HG02588 (cell line): Measurements from ENCODE around the gene CRYBG2.
"Not testable (repeated sequence)": the region's sequence is repeated elsewhere in the genome, so short reads cannot be mapped to it uniquely, and the experiment has no call there.

Experiments
- ATAC-seq: cut with Tn5 transposase; IDR thresholded peaks from one replicate; pipeline ENCODE4 v1.9.1; 2021; ENCODE audit warnings: mild to moderate bottlenecking, moderate library complexity; ENCODE audit not compliant: unreplicated experiment

The CRYBG2 gene

DNA sequence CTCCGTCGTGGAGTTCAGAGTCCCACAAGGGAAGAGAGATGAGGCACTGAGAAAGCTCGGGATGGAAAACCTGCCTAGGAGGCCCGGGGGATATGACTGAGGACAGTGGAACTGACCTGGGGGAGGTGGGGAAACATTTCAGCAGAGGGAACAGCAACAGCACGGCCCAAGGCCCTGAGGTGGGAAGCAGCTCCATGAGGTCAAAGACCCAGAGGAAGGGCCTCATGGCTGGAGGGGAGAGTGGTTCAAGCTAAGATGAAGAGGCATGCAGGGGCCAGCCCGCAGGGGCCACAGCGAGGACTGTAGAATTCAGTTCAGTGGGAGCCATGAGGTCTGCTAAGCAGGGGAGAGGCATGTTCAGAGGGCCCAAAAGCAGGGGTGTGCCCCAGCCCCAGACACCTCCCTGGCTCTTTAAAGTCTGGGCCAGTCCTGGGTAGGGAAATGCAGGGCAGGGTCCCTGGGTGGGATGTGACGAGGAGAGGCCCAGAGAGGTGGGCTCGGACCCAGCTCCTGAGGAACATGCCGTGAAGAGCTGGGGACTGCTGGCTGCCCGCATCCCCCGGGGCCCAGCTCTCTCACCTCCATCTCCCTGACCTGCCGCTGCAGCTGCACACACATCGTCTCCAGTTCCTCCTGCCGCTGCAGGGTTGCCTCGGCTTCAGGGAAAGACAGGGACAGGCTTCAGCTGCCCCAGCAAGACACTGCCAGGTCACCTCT lies 57.4 kb downstream of the CRYBG2 start:
- ATAC-seq, result no peak

DNA sequence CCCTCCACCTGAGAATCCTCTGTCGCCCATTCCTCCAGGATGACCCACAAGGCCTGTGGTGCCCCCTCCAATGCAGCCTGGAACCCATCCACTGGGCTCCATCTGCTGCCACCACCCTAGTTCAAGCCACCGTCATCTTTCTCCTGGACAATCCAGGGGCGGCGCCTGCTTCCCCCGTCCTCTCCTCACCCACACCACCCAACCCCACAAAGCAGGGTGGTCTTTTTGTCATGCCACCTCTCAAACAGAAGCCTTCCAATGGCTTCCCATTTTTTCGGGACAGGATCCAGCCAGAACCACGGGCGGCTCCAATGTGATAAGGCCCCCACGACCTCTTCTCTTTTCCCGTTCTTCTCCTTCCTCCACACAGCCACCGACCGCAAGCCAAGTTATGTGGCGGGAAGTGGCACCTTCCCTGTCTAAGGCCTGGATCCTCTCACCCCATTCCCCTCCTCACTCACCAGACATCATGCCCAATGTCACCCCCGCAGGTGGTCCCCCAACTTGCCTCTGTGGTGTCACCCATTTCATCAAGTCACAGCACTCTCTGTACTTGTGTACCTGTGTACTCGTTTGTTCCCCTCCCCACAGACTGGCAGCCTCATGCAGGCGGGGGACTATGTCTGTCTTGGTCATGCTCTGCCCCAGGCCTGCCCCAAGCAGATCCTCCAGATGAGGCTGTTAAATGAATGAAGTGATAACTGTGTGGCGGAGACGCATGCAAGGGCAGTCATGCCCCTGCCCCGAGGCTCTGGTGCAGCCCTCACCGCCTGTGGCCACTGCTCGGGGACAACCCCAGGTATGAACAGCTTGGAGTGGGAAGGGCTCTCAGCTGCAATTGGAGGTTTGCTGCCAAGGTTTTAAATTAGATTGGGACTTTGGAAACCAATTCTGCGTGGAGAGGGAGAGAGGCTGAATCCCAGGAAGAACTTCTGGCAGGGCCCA lies 58.5 kb downstream of the CRYBG2 start:
- ATAC-seq, result no peak

DNA sequence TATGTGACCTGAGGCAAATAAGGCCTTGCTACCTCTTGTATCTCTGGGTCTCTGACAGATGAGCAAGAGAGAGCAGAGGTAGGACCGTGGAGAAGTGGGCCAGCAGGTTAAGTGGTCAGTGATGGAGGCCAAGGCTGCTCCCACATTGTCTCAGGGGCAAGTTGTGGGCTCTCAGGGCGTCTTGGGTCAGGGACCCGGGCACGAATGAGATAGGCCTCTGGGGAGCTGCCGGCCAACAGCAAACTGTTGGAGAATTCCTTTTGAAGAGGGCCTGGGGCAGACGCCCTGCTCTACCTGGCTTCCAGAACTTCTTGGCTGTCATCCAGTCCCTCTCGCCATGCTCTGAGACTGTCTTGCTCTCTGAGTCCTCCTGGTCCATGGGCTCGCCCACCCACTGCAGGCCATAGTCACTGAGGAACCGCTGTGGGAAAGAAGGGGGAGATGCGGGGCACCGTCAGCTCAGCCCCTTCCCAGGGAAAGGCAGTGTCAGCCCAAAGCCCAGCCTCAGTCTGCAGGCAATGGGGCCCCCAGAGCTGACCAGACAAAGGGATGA lies 59.9 kb downstream of the CRYBG2 start:
- no peak for ATAC-seq

GRCh38 chr1:26292735-26293134 lies 61.2 kb downstream of the CRYBG2 start:
- not testable (repeated sequence) for ATAC-seq

DNA sequence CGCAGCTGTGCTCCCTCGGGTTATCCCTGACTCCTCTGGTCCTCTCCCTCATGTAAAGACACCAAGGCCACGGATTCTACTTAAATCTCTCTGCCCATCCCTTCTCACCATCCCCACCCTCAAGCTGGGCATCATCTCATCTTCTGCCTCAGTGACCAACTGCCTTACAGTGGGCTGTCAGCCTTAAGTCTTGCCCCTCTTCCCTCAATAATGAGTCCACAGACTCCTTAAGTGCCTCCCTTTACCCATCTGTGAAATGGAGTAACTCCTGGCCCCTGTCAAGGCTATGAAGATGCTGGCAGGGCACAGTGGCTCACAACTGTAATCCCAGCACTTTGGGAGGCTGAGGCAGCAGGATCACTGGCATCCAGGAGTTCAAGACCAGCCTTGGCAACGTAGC lies 62.0 kb downstream of the CRYBG2 start:
- no peak for ATAC-seq

DNA sequence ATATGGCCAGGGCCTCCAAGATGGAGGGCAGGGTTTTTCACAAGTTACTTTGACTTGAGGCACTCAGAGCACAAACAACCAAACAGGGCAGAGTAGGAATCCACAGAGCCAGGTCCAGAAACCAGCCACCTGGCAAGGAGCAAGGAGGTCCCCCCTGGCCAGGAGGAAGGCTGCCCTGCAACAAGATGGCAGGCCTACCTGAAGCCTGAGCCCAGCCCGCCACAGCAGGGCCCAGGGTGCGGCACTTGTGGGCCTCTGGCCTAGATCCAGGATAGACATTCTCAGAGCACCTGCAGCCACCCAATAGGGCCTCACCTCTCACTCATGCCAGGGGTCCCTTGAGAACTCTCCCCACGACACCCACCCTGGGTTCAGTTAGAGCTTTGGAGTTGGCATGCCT lies 62.5 kb downstream of the CRYBG2 start:
- no peak for ATAC-seq

GRCh38 chr1:26290882-26291261 lies 63.1 kb downstream of the CRYBG2 start:
- no peak for ATAC-seq

DNA sequence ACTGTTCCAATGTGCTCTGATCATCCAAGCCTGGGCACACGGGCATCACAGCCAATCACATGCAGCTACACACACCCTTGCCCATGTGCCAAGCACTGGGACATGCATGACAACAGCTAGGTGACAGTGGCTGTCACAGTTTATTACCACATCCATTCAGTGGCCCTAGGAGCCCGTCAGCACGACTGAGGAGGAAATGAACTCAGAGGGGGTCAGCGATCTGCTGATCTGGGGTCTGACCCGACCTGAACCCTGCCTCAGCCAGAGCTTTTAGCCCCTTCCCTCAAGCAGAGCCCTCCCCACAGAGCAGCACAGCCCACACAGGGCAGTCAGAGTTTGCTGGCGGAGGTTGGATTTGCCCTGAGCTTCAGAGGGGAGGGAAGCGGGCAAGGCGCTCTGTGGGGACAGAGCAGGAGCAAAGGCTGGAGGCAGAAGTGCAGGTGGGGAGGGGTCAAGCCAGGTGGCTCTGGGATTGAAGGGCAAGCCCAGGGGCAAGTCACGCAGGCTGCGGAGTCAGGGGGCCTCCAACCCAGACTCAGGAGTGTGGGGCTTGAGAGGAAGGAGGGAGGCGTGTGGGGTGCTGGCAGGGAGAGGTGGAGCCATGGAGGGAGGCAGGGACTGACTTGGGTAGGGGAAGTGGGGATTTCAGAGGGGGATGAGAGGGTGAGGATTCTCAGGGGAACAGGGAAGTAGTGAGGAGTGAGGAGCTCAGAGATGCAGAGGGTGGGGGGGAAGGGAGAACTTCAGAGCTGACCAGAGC lies 63.6 kb downstream of the CRYBG2 start:
- no peak for ATAC-seq

DNA sequence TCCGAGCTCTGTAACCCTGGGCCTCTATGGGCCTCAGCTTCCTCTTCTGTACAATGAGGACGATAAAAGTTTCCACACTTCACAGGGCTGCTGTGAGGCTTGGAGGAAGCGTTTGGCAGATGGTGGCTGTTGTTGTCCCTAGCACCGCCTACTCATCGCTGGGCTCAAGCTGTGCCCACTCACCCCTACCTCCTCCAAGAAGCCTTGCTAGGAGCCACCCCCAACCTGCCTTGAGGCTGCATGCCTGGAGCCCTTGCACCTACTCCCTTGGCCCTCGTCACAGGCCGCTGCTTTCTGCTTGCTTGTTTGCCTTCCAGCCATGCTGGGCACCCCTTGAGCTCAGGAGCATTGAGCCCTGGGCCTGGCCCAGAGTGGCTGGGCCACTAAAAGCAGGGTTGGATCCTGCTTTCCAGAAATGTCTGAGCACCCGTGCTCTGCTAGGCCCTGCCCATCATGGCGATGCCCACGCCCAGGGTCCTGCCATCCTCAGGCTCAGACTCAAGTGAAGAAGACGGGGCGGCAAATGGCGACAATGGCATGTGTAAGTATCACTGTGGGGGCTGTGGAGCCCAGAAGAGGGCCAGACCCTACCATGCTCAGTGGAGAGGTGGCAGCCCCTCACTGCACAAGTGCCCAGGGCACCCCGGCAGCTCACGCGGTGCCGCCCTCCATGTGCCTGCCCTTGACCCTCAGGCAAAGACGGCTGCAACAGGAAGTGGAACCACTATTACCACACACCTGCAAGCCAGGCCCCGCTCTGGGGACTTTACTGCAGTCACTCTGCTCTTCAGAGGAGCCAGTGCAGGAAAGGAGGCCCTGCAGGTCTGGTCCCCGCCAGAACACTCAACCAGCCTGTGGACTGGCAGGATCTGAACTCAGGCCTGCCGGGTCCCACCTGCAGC lies 64.5 kb downstream of the CRYBG2 start:
- ATAC-seq, result no peak

DNA sequence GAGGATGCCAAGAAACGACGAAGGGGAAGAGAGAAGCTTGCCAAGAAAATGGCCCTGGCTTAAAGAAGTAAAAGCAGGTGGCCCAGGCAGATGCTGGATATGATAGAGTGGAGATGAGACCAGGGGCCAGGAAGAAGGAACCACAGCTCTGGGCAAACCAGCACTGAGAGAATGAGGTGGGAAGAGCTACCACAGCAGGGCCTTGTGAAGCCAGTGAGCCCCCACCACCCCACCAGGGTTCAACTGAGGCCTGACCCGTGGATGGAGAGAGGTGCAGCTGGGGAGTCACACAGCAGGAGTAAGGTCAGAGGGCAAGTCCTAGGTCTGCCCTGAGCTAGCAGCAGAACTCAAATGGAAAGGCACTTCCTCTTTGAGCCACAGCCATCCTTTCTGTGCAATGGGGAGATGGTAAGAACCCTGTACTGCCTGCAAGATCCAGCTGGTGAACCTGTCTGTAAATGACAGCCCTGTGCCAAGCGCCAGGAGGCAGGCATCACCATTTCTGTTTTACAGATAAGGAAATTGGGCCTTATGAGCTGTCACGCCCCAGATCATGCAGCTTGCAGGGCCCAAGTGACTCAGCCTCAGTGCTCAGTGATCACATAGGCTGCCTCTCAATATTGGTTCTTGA lies 65.5 kb downstream of the CRYBG2 start:
- ATAC-seq, result no peak

DNA sequence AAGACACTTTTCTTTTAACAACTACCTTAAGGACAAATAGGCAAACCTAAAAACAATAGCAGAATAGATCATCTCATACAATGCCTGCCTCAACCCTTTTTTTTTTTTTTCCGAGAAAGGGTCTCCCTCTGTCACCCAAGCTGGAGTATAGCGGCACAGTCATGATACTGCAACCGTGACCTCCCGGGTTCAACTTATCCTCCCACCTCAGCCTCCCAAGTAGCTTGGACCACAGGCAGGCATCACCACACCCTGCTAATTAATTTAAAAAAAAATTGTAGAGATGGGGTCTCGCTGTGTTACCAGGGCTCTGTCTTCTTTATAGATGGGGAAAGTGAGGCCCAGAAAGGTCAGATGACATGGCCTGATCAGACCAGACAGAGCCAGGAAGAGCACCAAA lies 66.1 kb downstream of the CRYBG2 start:
- ATAC-seq, result no peak

- peak; percentile 25 for ATAC-seq
Observed at GRCh38 chr1:26287033-26287711, 66.8 kb downstream of the CRYBG2 start.

GRCh38 chr1:26286064-26286416 lies 67.9 kb downstream of the CRYBG2 start:
- ATAC-seq, result no peak

DNA sequence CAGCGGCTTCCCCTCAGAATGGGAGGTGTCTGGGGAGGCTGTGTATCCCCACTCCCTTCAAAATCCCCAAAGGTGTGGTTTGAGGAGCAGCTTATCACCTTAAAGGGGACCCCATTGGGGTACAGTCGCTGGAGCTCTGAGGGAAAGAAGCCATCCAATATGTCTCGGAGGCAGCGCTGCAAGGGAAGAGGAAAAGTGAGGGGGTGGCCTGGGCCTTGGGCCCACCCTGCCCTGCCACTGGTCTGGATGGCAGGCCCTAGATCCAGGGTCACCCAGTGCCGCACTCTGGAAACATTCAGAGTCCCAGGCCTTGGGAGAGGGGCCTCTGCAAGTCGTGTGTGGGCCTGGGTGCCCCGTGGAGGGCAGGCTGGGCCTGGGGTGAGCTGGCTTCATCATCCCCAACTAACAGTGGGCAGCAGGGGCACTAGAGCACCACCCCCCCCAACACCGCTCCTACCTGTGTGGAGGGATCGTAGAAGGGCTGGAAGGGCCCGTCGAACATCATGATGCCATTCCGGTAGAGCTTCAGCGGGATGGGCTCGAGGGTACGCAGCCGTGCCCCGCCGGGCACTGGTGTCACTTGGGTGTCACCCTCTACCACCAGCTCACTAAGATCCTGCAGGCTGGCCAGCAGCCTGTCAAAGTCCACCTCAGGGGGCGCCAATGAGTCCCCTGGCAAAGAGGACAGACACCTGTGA lies 68.4 kb downstream of the CRYBG2 start:
- no peak for ATAC-seq

DNA sequence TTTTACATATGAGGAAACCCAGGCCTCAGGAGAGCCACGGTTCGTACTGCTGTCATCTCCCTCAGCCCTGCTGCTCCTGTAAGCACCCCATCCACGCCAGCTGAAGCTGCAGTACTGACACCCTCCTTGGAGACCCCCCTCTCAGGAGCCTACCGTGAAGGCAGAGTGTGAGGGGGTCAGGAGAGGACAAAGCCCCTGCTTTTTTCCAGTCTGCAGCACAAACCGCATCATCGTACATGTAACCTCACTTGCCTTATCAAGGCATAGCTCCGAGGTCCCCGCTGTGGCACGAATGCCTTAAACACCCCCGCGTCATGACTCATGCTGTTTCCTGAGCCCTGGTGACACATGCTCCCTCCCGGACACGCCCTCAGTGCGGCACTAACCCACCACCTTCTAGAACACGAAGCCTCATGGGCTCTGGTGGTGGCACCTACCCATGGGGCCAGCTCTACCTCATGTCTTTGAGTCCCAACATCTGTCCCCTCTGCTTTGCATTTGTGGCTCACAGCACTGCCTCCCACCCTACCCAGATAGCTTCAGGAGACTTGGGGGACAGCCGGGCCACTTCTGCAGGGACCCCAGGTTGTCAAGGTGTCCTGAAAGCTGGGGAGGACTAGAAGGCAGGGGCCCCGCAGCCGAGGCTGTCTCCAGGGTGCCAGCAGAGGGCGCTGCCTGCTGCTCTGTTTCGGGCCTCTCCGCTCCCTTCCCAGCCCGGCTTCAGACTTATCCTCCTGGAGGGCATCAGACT lies 69.2 kb downstream of the CRYBG2 start:
- ATAC-seq, result peak; percentile 33

DNA sequence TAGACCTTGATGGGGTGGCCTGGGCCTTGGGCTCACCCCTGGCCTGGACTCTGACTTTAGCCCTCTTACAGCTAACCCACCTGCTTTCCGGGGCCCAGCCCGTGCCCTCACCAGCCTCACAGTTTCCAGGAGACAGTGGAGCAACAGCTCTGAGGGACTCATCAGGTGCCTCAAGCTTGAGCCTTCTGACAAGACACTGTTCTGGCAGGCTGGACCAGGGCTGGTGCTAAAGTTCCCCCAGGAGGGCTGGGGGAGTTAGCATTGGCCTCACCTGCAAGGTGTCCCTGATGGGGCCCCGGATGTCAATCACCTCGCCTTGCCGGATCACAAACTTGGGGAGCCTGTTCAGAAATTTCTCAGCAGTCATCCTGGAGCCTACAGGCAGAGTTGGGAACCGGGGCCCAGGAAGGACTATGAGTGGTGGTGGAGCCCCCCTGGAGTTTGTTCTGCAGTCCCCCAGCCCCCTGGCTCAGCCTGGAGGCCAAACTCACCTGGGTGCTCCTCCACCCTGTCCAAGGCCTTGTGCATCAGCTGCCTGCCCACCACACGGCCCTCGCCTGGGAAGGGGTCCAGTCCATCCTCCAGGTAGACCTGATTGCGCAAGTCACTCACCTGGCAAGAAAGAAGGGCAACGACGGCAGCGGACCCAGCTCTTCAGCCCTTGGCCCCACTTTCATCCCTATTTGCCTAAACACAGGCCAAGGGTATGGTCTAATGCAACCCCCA lies 69.9 kb downstream of the CRYBG2 start:
- ATAC-seq, result no peak

DNA sequence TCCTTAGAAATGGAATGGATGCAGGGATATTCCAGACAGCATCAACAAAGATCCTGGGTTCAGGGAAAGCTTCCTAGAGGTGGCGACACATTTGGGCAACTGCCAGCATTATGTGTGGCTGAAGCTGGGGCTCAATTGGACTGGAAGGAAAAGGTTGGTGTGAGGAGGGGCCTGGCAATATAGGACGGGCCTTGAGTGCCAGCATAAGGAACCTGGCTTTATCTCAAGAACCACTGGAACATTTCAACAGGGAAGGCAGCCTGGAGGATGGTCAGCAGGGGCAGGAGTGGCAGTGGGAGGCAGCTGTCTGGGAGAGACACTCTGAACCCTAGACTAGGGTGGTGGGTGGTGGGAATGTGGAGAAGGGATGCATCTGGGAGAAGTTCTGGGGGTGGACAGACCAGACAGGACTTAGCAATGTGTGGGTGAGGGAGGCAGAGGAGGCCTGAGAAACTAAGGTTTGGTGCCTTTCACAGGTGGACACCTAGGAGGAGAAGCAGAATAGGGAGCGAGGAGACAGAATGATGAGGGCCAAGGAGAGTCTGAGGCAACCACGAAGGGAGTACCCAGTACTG lies 70.6 kb downstream of the CRYBG2 start:
- no peak for ATAC-seq
